Loucy (cell line): ENCODE results near the gene SALL2.

ENCODE experiments used
- CTCF ChIP-seq: fragments of 200-600 bp; sonication (generic); conservative IDR thresholded peaks from 2 replicates; pipeline ENCODE4 v1.5.1; 2014; ENCODE audit warnings: mild to moderate bottlenecking, antibody characterized with exemption, low read length
- EZH2phosphoT487 ChIP-seq: fragments of 200-600 bp; IDR thresholded peaks from 2 replicates; pipeline ENCODE4 v1.6.1; 2018; ENCODE audit warnings: antibody characterized with exemption, mild to moderate bottlenecking, moderate library complexity, borderline replicate concordance

- TF ChIP-seq CTCF = no peak
- no peak for TF ChIP-seq EZH2phosphoT487
These were observed 17.4 kb upstream of the SALL2 start for GRCh38 chr14:21543521-21543960.
